CD4-positive, CD25-positive, alpha-beta regulatory T cell (primary cell): ENCODE data around the gene ZCRB1. TPM values are rescaled to one million over a fixed set of nuclear protein-coding genes. Genes with fewer than 3 reads are reported as not detected.

Source experiments
- ATAC-seq, 2 donors: fragments of 150-1000 bp; cut with Tn5 transposase; one replicate each; pipeline ENCODE4 v1.10.0; 2021; ENCODE audit warnings: low read depth in 2 of 2, moderate number of reproducible peaks in 2 of 2, moderate library complexity in 1 of 2
- DNase-seq, 3 donors: peaks; one replicate each; pipeline versions ENCODE4 v3.0.0 to v3.0.0-alpha.2; 2012 to 2022; ENCODE audit warnings: mixed read lengths in 1 of 3
- H3K27ac ChIP-seq: one replicate; pipeline ENCODE4 v1.7.0; 2013; ENCODE audit warnings: mild to moderate bottlenecking, low read length; ENCODE audit not compliant: insufficient read depth, poor library complexity, severe bottlenecking
- H3K27me3 ChIP-seq: one replicate; pipeline ENCODE4 v1.7.0; 2013; ENCODE audit warnings: low read length; ENCODE audit not compliant: control insufficient read depth, insufficient read depth
- H3K36me3 ChIP-seq: one replicate; pipeline ENCODE4 v1.7.0; 2013; ENCODE audit warnings: mild to moderate bottlenecking, low read length, moderate library complexity; ENCODE audit not compliant: control insufficient read depth, insufficient read depth
- H3K4me1 ChIP-seq: 2 replicates; pipeline ENCODE4 v1.7.0; 2013; ENCODE audit warnings: mild to moderate bottlenecking, low read length; ENCODE audit not compliant: insufficient read depth, control insufficient read depth, poor library complexity, severe bottlenecking
- H3K4me3 ChIP-seq: one replicate; pipeline ENCODE4 v1.7.0; 2013; ENCODE audit warnings: low read depth, mild to moderate bottlenecking, low read length, moderate library complexity
- H3K9me3 ChIP-seq, 2 experiments: 1 replicate in 1 of 2; 2 replicates in 1 of 2; pipeline ENCODE4 v1.7.0; 2013; ENCODE audit warnings: low read length in 2 of 2, mild to moderate bottlenecking in 1 of 2, moderate library complexity in 1 of 2; ENCODE audit not compliant: control insufficient read depth in 2 of 2
- H3K27ac Mint-ChIP-seq, 3 donors: one replicate each; pipeline ENCODE4 v1.8.0; 2020 to 2022; ENCODE audit warnings: mild to moderate bottlenecking in 3 of 3, mixed read lengths in 3 of 3, moderate library complexity in 2 of 3
- H3K27me3 Mint-ChIP-seq: one replicate; pipeline ENCODE4 v1.8.0; 2022; ENCODE audit warnings: mild to moderate bottlenecking, mixed read lengths
- H3K36me3 Mint-ChIP-seq: one replicate; pipeline ENCODE4 v1.8.0; 2020; ENCODE audit warnings: mixed read lengths
- H3K4me1 Mint-ChIP-seq, 4 donors: one replicate each; pipeline ENCODE4 v1.8.0; 2020 to 2022; ENCODE audit warnings: mixed read lengths in 4 of 4, mild to moderate bottlenecking in 1 of 4
- H3K4me3 Mint-ChIP-seq, 4 donors: one replicate each; pipeline ENCODE4 v1.8.0; 2020 to 2022; ENCODE audit warnings: mild to moderate bottlenecking in 4 of 4, mixed read lengths in 4 of 4, moderate library complexity in 3 of 4
- H3K9me3 Mint-ChIP-seq, 7 donors: one replicate each; pipeline ENCODE4 v1.8.0; 2020 to 2022; ENCODE audit warnings: mixed read lengths in 7 of 7, mild to moderate bottlenecking in 3 of 7, moderate library complexity in 2 of 7
- polyA plus RNA-seq, 4 donors: library from polyadenylated mRNA; unstranded; fragments of 300-500 nt; fragmentation: Illumina TruSeq; gene quantifications; one replicate each; pipeline ENCODE4 v1.2.3, GENCODE V29; 2021
- total RNA-seq: library from RNA; stranded (reverse); gene quantifications from one replicate; pipeline ENCODE4 v1.2.3, GENCODE V29; 2022

ZCRB1 gene
- total and polyA plus RNA-seq, 5 donors from 2014 or later = 36.7 to 150 (median 87.9) TPM

GRCh38 chr12:42325326-42325652, 605 bp downstream of the ZCRB1 start:
- peak overlapping the region; percentile 84 for H3K27ac ChIP-seq
- Mint-ChIP-seq H3K9me3 (no peaks in the 10 kb centered on the region), H3K4me3 (peak overlapping the region; percentile 92 to 99 (median 98)), H3K27ac (peak overlapping the region; percentile 90 to 99 (median 98)), H3K27me3 (no peaks in the 10 kb centered on the region), H3K36me3 (peaks cover 12% of the 10 kb centered on the region), H3K4me1 (peaks cover 25 to 55% (median 45%) of the 10 kb centered on the region in 4 donors)
- no peaks in the 10 kb centered on the region for H3K9me3 ChIP-seq
- peak overlapping the region; percentile 97 for H3K4me3 ChIP-seq
- no peaks in the 10 kb centered on the region for H3K27me3 ChIP-seq
- ATAC-seq = no peak
- peaks cover 42% of the 10 kb centered on the region for H3K4me1 ChIP-seq
- peaks cover 14% of the 10 kb centered on the region for H3K36me3 ChIP-seq
- DNase-seq = no peak

- no peaks in the 10 kb centered on the region for H3K27me3 ChIP-seq
- H3K9me3 ChIP-seq = no peaks in the 10 kb centered on the region
- peaks cover 19% of the 10 kb centered on the region for H3K36me3 Mint-ChIP-seq
- H3K9me3 Mint-ChIP-seq = no peaks in the 10 kb centered on the region
- H3K27me3 Mint-ChIP-seq = no peaks in the 10 kb centered on the region
- H3K4me1 Mint-ChIP-seq = peaks cover 29 to 50% (median 38%) of the 10 kb centered on the region in 4 donors
- DNase-seq (no peak), ATAC-seq (no peak)
- H3K4me3 ChIP-seq = no peak overlapping the region
- H3K27ac ChIP-seq = no peak overlapping the region
- H3K36me3 ChIP-seq = peaks cover 14% of the 10 kb centered on the region
- H3K4me3 Mint-ChIP-seq = no peak overlapping the region
- peaks cover 37% of the 10 kb centered on the region for H3K4me1 ChIP-seq
- H3K27ac Mint-ChIP-seq = peak overlapping the region in 1 of 3 donors; percentile 37
Measured at GRCh38 chr12:42323856-42324255, 2.0 kb downstream of the ZCRB1 start.

- peaks cover 24% of the 10 kb centered on the region for H3K4me1 ChIP-seq
- H3K9me3 ChIP-seq = no peaks in the 10 kb centered on the region
- no peak overlapping the region for H3K27ac ChIP-seq
- H3K4me3 Mint-ChIP-seq = no peak overlapping the region
- no peak overlapping the region for H3K27ac Mint-ChIP-seq
- H3K4me1 Mint-ChIP-seq = peaks cover 22 to 38% (median 28%) of the 10 kb centered on the region in 4 donors
- no peak overlapping the region for H3K4me3 ChIP-seq
- H3K27me3 Mint-ChIP-seq = no peaks in the 10 kb centered on the region
- peaks cover 16% of the 10 kb centered on the region for H3K36me3 ChIP-seq
- DNase-seq (no peak), ATAC-seq (no peak)
- no peaks in the 10 kb centered on the region for H3K9me3 Mint-ChIP-seq
- no peaks in the 10 kb centered on the region for H3K27me3 ChIP-seq
- peaks cover 24% of the 10 kb centered on the region for H3K36me3 Mint-ChIP-seq
Measured at GRCh38 chr12:42322567-42322966, 3.3 kb downstream of the ZCRB1 start.

GRCh38 chr12:42320796-42321195, 5.1 kb downstream of the ZCRB1 start:
- DNase-seq (no peak), ATAC-seq (no peak)
- H3K27ac Mint-ChIP-seq = peak overlapping the region in 1 of 3 donors; percentile 16
- H3K36me3 Mint-ChIP-seq = peaks cover 24% of the 10 kb centered on the region
- no peaks in the 10 kb centered on the region for H3K9me3 Mint-ChIP-seq
- H3K27me3 Mint-ChIP-seq = no peaks in the 10 kb centered on the region
- no peaks in the 10 kb centered on the region for H3K27me3 ChIP-seq
- H3K4me1 ChIP-seq = peaks cover 11% of the 10 kb centered on the region
- H3K27ac ChIP-seq = no peak overlapping the region
- peaks cover 31% of the 10 kb centered on the region for H3K36me3 ChIP-seq
- H3K4me3 ChIP-seq = no peak overlapping the region
- H3K4me1 Mint-ChIP-seq = peaks cover 15 to 27% (median 19%) of the 10 kb centered on the region in 4 donors
- no peaks in the 10 kb centered on the region for H3K9me3 ChIP-seq
- no peak overlapping the region for H3K4me3 Mint-ChIP-seq

GRCh38 chr12:42315108-42315507, 10.8 kb downstream of the ZCRB1 start:
- Mint-ChIP-seq H3K27ac (no peak overlapping the region), H3K27me3 (no peaks in the 10 kb centered on the region), H3K4me3 (no peak overlapping the region), H3K4me1 (peaks cover 0 to 8% (median 2%) of the 10 kb centered on the region in 4 donors), H3K9me3 (no peaks in the 10 kb centered on the region), H3K36me3 (peaks cover 24% of the 10 kb centered on the region)
- DNase-seq (no peak), ATAC-seq (no peak)
- Histone ChIP-seq H3K36me3 (peaks cover 44% of the 10 kb centered on the region), H3K4me3 (no peak overlapping the region), H3K27me3 (no peaks in the 10 kb centered on the region), H3K4me1 (no peaks in the 10 kb centered on the region), H3K9me3 (no peaks in the 10 kb centered on the region), H3K27ac (no peak overlapping the region)

GRCh38 chr12:42309996-42310395, 15.9 kb downstream of the ZCRB1 start:
- Mint-ChIP-seq H3K27me3 (no peaks in the 10 kb centered on the region), H3K9me3 (no peaks in the 10 kb centered on the region), H3K4me1 (no peaks in the 10 kb centered on the region), H3K27ac (no peak overlapping the region), H3K36me3 (peaks cover 10% of the 10 kb centered on the region), H3K4me3 (no peak overlapping the region)
- DNase-seq = no peak
- peaks cover 28% of the 10 kb centered on the region for H3K36me3 ChIP-seq
- no peak overlapping the region for H3K27ac ChIP-seq
- H3K4me3 ChIP-seq = no peak overlapping the region
- H3K27me3 ChIP-seq = no peaks in the 10 kb centered on the region
- H3K4me1 ChIP-seq = no peaks in the 10 kb centered on the region
- no peaks in the 10 kb centered on the region for H3K9me3 ChIP-seq
- no peak for ATAC-seq

- H3K27me3 ChIP-seq = no peaks in the 10 kb centered on the region
- H3K27ac ChIP-seq = no peak overlapping the region
- ATAC-seq (no peak), DNase-seq (no peak)
- H3K4me1 Mint-ChIP-seq = no peaks in the 10 kb centered on the region
- no peak overlapping the region for H3K27ac Mint-ChIP-seq
- no peaks in the 10 kb centered on the region for H3K27me3 Mint-ChIP-seq
- H3K9me3 ChIP-seq = no peaks in the 10 kb centered on the region
- H3K36me3 ChIP-seq = peaks cover 16% of the 10 kb centered on the region
- H3K4me1 ChIP-seq = no peaks in the 10 kb centered on the region
- no peak overlapping the region for H3K4me3 ChIP-seq
- H3K9me3 Mint-ChIP-seq = no peaks in the 10 kb centered on the region
- H3K4me3 Mint-ChIP-seq = no peak overlapping the region
- H3K36me3 Mint-ChIP-seq = peaks cover 4% of the 10 kb centered on the region
Measured at GRCh38 chr12:42308390-42308789, 17.5 kb downstream of the ZCRB1 start.

- no peaks in the 10 kb centered on the region for H3K27me3 Mint-ChIP-seq
- DNase-seq (no peak), ATAC-seq (no peak)
- no peak overlapping the region for H3K4me3 ChIP-seq
- H3K27ac ChIP-seq = no peak overlapping the region
- no peaks in the 10 kb centered on the region for H3K4me1 Mint-ChIP-seq
- H3K27ac Mint-ChIP-seq = no peak overlapping the region
- peaks cover 5% of the 10 kb centered on the region for H3K36me3 ChIP-seq
- H3K4me1 ChIP-seq = no peaks in the 10 kb centered on the region
- no peaks in the 10 kb centered on the region for H3K9me3 ChIP-seq
- H3K9me3 Mint-ChIP-seq = no peaks in the 10 kb centered on the region
- H3K36me3 Mint-ChIP-seq = peaks cover 4% of the 10 kb centered on the region
- H3K4me3 Mint-ChIP-seq = no peak overlapping the region
- H3K27me3 ChIP-seq = no peaks in the 10 kb centered on the region
Measured at GRCh38 chr12:42306297-42306696, 19.6 kb downstream of the ZCRB1 start.
